K562 (cell line): ENCODE results near the gene PPP6C. TPM values are rescaled to one million over a fixed set of nuclear protein-coding genes. Genes with fewer than 3 reads are reported as not detected.

Experiments
- ATAC-seq: fragments of 200-7000 bp; cut with Tn5 transposase; 3 replicates; pipeline ENCODE4 v1.9.1; 2020; ENCODE audit warnings: moderate library complexity
- BruUV-seq: library from RNA; stranded (reverse); fragments of 400-500 nt; replicated peaks from 2 replicates; lab custom pipeline; 2021; lab: Mats Ljungman, UMichigan
- CTCF ChIA-PET: fragments of 300-600 bp; formaldehyde crosslinking; extraction: SDS; loops from one replicate; lab custom pipeline; 2021; ENCODE audit warnings: low intra/inter-chr PET ratio; lab: Yijun Ruan, JAX
- POLR2A ChIA-PET: fragments of 300-600, 350-650 bp; sonication (Branson Sonifier 250); formaldehyde crosslinking; extraction: SDS; loops from one replicate; lab custom pipeline; 2021; ENCODE audit warnings: antibody characterized with exemption, inconsistent platforms; lab: Yijun Ruan, JAX
- DNase-seq, 4 experiments: peaks; one replicate each; pipeline versions ENCODE4 v3.0.0 to v3.0.0-alpha.2; 2011 to 2018; ENCODE audit warnings: low spot score in 3 of 4, mixed read lengths in 3 of 4; ENCODE audit errors: extremely low read depth in 1 of 4
- FAIRE-seq: peaks from 2 replicates; lab custom pipeline; 2011; peaks lifted over from hg19 to GRCh38; lab: Jason Lieb, UNC
- H2AFZ ChIP-seq: 2 replicates; pipeline ENCODE4 v1.6.0; 2011; ENCODE audit warnings: low read depth, low read length, control low read depth, inconsistent platforms
- H3K27ac ChIP-seq: fragments of 200-600 bp; 3 replicates; pipeline ENCODE4 v1.8.0; 2011; ENCODE audit warnings: low read depth, mild to moderate bottlenecking, control low read depth, inconsistent platforms, low read length, moderate library complexity, mixed read lengths; ENCODE audit errors: extremely low read depth
- H3K27me3 ChIP-seq, 2 experiments: fragments of 300-600 bp in 1 of 2; 2 replicates in 1 of 2; 3 replicates in 1 of 2; pipeline versions ENCODE4 v1.6.0 to v1.8.0; 2011; ENCODE audit warnings: inconsistent platforms in 2 of 2, low read length in 2 of 2, mild to moderate bottlenecking in 1 of 2, mixed read lengths in 1 of 2, moderate library complexity in 1 of 2; ENCODE audit not compliant: control insufficient read depth in 2 of 2, insufficient read depth in 2 of 2
- H3K36me3 ChIP-seq: fragments of 300-600 bp; 3 replicates; pipeline ENCODE4 v1.8.0; 2011; ENCODE audit warnings: mild to moderate bottlenecking, low read length, inconsistent platforms; ENCODE audit not compliant: control insufficient read depth, insufficient read depth
- H3K4me1 ChIP-seq, 2 experiments: fragments of 200-600 bp in 1 of 2; replicated peaks in 1 of 2; 2 replicates in 1 of 2; 3 replicates in 1 of 2; pipeline versions ENCODE4 v1.5.1 to v1.8.0; 2011; ENCODE audit warnings: inconsistent platforms in 2 of 2, low read length in 2 of 2, mild to moderate bottlenecking in 1 of 2, mixed read lengths in 1 of 2, moderate library complexity in 1 of 2; ENCODE audit not compliant: control insufficient read depth in 2 of 2, insufficient read depth in 2 of 2
- H3K4me2 ChIP-seq: 2 replicates; pipeline ENCODE4 v1.6.1; 2011; ENCODE audit warnings: low read length, control low read depth, inconsistent platforms, mixed read lengths; ENCODE audit not compliant: insufficient read depth
- H3K4me3 ChIP-seq: fragments of 200-600 bp; sonication (generic), shearing (Covaris generic); 2 replicates; pipeline ENCODE4 v1.5.1; 2016; ENCODE audit warnings: control low read depth, inconsistent platforms
- H3K79me2 ChIP-seq: fragments of 200-600 bp; 3 replicates; pipeline ENCODE4 v1.8.0; 2011; ENCODE audit warnings: low read length, inconsistent platforms; ENCODE audit not compliant: control insufficient read depth, insufficient read depth
- H3K9ac ChIP-seq, 2 experiments: 2 replicates each; pipeline versions ENCODE4 v1.6.0 to v1.6.1; 2011; ENCODE audit warnings: low read depth in 2 of 2, low read length in 2 of 2, control low read depth in 1 of 2, inconsistent platforms in 1 of 2, mild to moderate bottlenecking in 1 of 2, mixed read lengths in 1 of 2; ENCODE audit not compliant: insufficient read depth in 1 of 2
- H3K9me1 ChIP-seq: one replicate; pipeline ENCODE4 v1.6.0; 2011; ENCODE audit warnings: inconsistent platforms, mild to moderate bottlenecking, low read length, moderate library complexity; ENCODE audit not compliant: control insufficient read depth, insufficient read depth
- H3K9me3 ChIP-seq: replicated peaks from 2 replicates; pipeline ENCODE4 v1.5.1; 2011; ENCODE audit warnings: low read depth, low read length, inconsistent platforms; ENCODE audit not compliant: control insufficient read depth, insufficient read depth
- H4K20me1 ChIP-seq: replicated peaks from 2 replicates; pipeline ENCODE4 v1.6.1; 2011; ENCODE audit warnings: low read length, inconsistent platforms, mixed read lengths; ENCODE audit not compliant: control insufficient read depth, insufficient read depth
- CAMTA2 ChIP-seq: fragments of 250-450 bp; sonication (Bioruptor Pico); conservative IDR thresholded peaks from 2 replicates; pipeline ENCODE4 v1.5.1; 2022
- KLF6 ChIP-seq: fragments of 250-450 bp; sonication (Bioruptor Pico); IDR thresholded peaks from 2 replicates; pipeline ENCODE4 v1.4.0; 2020; ENCODE audit warnings: mild to moderate bottlenecking, moderate library complexity, borderline replicate concordance
- MCM5 ChIP-seq: fragments of 450-650 bp; IDR thresholded peaks from 2 replicates; pipeline ENCODE4 v1.6.1; 2016; ENCODE audit warnings: low read depth
- NCOR1 ChIP-seq: fragments of 450-650 bp; IDR thresholded peaks from 2 replicates; pipeline ENCODE4 v1.6.1; 2016; ENCODE audit warnings: mild to moderate bottlenecking, moderate library complexity
- NR2F6 ChIP-seq: fragments of 450-650 bp; formaldehyde crosslinking; IDR thresholded peaks from 2 replicates; pipeline ENCODE4 v1.4.0; 2020; ENCODE audit warnings: mild to moderate bottlenecking
- PML ChIP-seq: IDR thresholded peaks from 2 replicates; pipeline ENCODE4 v1.6.1; 2012; ENCODE audit warnings: low read length, inconsistent platforms
- SNIP1 ChIP-seq: fragments of 450-650 bp; IDR thresholded peaks from 2 replicates; pipeline ENCODE4 v1.7.1; 2017; ENCODE audit warnings: low read depth, mild to moderate bottlenecking
- SPI1 ChIP-seq: IDR thresholded peaks from 2 replicates; pipeline ENCODE4 v1.6.1; 2011; ENCODE audit warnings: low read depth, low read length, control low read depth, borderline replicate concordance
- TARDBP ChIP-seq: fragments of 450-650 bp; IDR thresholded peaks from 2 replicates; pipeline ENCODE4 v1.6.1; 2016
- TCF15 ChIP-seq: fragments of 250-450 bp; sonication (Bioruptor Pico); IDR thresholded peaks from 2 replicates; pipeline ENCODE4 v1.8.0; 2022; ENCODE audit warnings: moderate library complexity, mild to moderate bottlenecking, inconsistent platforms
- XRCC5 ChIP-seq: fragments of 200-400 bp; formaldehyde crosslinking; IDR thresholded peaks from 2 replicates; pipeline ENCODE4 v1.6.1; 2017; ENCODE audit warnings: low read depth, mild to moderate bottlenecking, low read length
- ZFP30 ChIP-seq: fragments of 250-450 bp; sonication (Bioruptor Pico); IDR thresholded peaks from 2 replicates; pipeline ENCODE4 v1.8.0; 2022; ENCODE audit warnings: moderate library complexity, mild to moderate bottlenecking, inconsistent platforms, borderline replicate concordance
- ZNF143 ChIP-seq: sonication (generic); formaldehyde crosslinking; IDR thresholded peaks from 2 replicates; pipeline ENCODE4 v1.9.0; 2022; ENCODE audit warnings: mild to moderate bottlenecking, missing genetic modification reagents
- ZNF695 ChIP-seq: fragments of 450-650 bp; formaldehyde crosslinking; IDR thresholded peaks from 2 replicates; pipeline ENCODE4 v1.4.0; 2020; ENCODE audit warnings: mild to moderate bottlenecking, moderate library complexity
- WGBS: fragments of 100-300 bp; shearing (Covaris generic); methylation state at CpG from one replicate; pipeline ENCODE4 v1.1.6; 2016; ENCODE audit warnings: low coverage, mixed read lengths; ENCODE audit not compliant: insufficient coverage; ENCODE audit errors: missing lambda C conversion rate; 5-methylcytosine and 5-hydroxymethylcytosine counted together
- in situ Hi-C: fragments of 300-500 bp; cut with MboI; formaldehyde crosslinking; loops from 4 replicates; pipeline ENCODE4 v1.15.0; 2018; ENCODE audit warnings: inconsistent platforms, mixed read lengths
- intact Hi-C: fragments of 100-400 bp; cut with micrococcal nuclease; formaldehyde crosslinking; loops from 2 replicates; pipeline ENCODE4 v1.14.2; 2022
- polyA plus RNA-seq, 8 experiments: library from polyadenylated mRNA; depleted of rRNA in 4 of 8; stranded (reverse) in 5 of 8; unstranded in 3 of 8; fragments of >200 nt; fragmentation: Nextera tagmentation in 2 of 8; fragmentation: Illumina TruSeq in 1 of 8; extraction: Ambion mirVana in 2 of 8; extraction: Trizol in 1 of 8; gene quantifications; 2 replicates each; pipeline versions ENCODE4 v1.2.1 to v1.2.3, GENCODE V29; 2011 to 2014; ENCODE audit warnings: inconsistent platforms in 1 of 8, missing spikeins in 1 of 8
- total RNA-seq, 7 experiments: library from RNA; depleted of rRNA in 6 of 7; stranded (reverse); fragments of >200 nt in 6 of 7; fragmentation: Illumina TruSeq in 2 of 7; extraction: Trizol in 2 of 7; gene quantifications; 2 replicates each; pipeline versions ENCODE4 v1.2.1 to v1.2.3, GENCODE V29; 2011 to 2021; ENCODE audit warnings: low replicate concordance in 1 of 7

PPP6C gene
- total and polyA plus RNA-seq, 9 of the 15 experiments (the other 6 are each of a cell fraction or from before 2014, with no cell fraction given) = 18.8 to 44.8 (median 38.3) TPM

DNA sequence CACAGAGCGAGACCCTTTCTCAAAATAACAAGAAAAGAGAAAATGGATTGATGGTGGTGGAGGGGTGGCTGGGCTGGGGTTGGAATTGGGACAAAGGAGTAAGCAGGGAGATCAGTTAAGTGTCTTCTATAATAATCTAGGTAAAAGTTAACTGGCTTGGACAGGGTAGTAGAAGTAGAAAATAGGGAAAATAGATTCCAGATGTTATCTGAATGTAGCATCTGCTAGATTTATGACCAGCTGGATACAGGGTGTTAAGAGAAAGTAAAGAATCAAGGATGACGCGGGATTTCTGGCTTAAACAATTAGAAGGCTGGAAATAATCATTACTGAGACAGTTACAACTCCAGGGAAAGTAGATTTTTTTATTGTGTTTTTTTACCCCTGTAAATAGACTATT, 13.0 kb downstream of the PPP6C start (continued):
- TF ChIP-seq ZNF695 = no peak
- TF ChIP-seq NCOR1 = peak; percentile 16; the same call in 1 of the 2 replicates

- TF ChIP-seq ZFP30 (CRISPR knock-in tag) (no peak), CAMTA2 (no peak), SNIP1 (no peak), KLF6 (no peak), TCF15 (CRISPR knock-in tag) (no peak), XRCC5 (no peak), PML (no peak), TARDBP (no peak), MCM5 (no peak), ZNF143 (CRISPR knock-in tag) (no peak), SPI1 (no peak), NR2F6 (CRISPR knock-in tag) (no peak)
- no peaks in the 10 kb centered on the region for H4K20me1 ChIP-seq
- POLR2A ChIA-PET = no interaction called here
- peaks cover 5 to 9% of the 10 kb centered on the region in 2 experiments; a peak in 4 of 5 replicates for H3K4me1 ChIP-seq
- no TSS peak for BruUV-seq
- H3K79me2 ChIP-seq = peaks cover 47% of the 10 kb centered on the region
- no peaks in the 10 kb centered on the region for H3K9me1 ChIP-seq
- H3K36me3 ChIP-seq = peaks cover 42% of the 10 kb centered on the region
- no peak overlapping the region for H2AFZ ChIP-seq
- intact Hi-C loops (no loop called here), in situ Hi-C loops (no loop called here)
- FAIRE-seq = no peak
- 72% methylated on average over 6 of the region's 6 CpGs for WGBS
- H3K27ac ChIP-seq = no peak overlapping the region
- no peak for ATAC-seq
- no peaks in the 10 kb centered on the region for H3K9me3 ChIP-seq
- H3K9ac ChIP-seq = no peak overlapping the region
- CTCF ChIA-PET = no interaction called here
- no peak overlapping the region for H3K4me2 ChIP-seq
- no peaks in the 10 kb centered on the region for H3K27me3 ChIP-seq
- H3K4me3 ChIP-seq = no peak overlapping the region
- no peak for DNase-seq
These were observed 17.4 kb downstream of the PPP6C start for GRCh38 chr9:125172031-125172755.
